DOHH2 (cell line): Measurements from ENCODE around the gene FOXA1.

Experiments
- CTCF ChIP-seq: fragments of 200-600 bp; sonication (generic); IDR thresholded peaks from one replicate; pipeline ENCODE4 v1.5.1; 2014; ENCODE audit warnings: antibody characterized with exemption, mild to moderate bottlenecking, low read depth, low read length; ENCODE audit not compliant: poor library complexity, severe bottlenecking
- EZH2phosphoT487 ChIP-seq: fragments of 200-600 bp; sonication (generic); IDR thresholded peaks from 2 replicates; pipeline ENCODE4 v1.6.1; 2017; ENCODE audit warnings: borderline replicate concordance, mild to moderate bottlenecking, antibody characterized with exemption, low read length, moderate library complexity, mixed read lengths

GRCh38 chr14:37565550-37565949, 29.5 kb downstream of the FOXA1 start:
- TF ChIP-seq CTCF: no peak
- TF ChIP-seq EZH2phosphoT487: no peak
